ENCODE data around the gene NEMP1.
A peak's percentile ranks its signal among the peaks of the same experiment; 100 is the strongest.

The NEMP1 gene

DNA sequence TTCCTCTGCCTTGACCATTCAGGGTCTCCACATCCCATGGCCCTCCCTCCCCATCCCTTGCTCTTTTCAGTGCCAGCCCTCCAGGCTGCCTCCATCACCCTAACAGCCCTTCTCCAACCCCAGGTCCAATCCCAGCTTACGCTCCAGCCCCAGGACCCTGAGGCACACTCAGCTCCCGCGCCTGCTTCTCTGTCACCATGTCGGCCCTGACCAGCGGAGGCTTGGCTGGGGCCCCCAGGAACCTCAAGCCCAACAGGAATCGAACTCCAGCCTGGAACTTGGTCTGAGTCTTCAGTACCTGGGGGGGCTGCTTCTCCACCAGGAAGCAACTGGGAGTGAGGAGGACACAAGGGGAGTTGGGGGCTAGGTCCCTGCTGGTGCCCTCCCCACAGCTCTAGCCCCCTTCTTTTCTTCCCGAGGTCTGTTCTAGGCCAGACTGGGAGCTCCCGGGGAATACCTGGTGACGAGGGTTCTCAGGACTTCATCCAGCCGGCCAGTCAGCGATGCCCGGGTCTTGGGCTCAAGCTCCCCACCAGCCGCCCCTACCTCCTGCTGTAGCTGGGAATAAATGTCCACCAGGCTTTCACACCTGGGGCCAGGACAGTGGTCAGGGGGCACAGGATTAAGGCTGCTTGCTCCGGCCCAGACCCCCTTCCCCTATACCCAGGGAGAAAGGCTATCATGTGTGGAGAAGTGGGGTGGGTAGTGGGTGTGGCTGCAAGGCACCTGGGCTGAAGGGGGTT, 26.6 kb upstream of the NEMP1 start:
- TF ChIP-seq, protein P1, sequence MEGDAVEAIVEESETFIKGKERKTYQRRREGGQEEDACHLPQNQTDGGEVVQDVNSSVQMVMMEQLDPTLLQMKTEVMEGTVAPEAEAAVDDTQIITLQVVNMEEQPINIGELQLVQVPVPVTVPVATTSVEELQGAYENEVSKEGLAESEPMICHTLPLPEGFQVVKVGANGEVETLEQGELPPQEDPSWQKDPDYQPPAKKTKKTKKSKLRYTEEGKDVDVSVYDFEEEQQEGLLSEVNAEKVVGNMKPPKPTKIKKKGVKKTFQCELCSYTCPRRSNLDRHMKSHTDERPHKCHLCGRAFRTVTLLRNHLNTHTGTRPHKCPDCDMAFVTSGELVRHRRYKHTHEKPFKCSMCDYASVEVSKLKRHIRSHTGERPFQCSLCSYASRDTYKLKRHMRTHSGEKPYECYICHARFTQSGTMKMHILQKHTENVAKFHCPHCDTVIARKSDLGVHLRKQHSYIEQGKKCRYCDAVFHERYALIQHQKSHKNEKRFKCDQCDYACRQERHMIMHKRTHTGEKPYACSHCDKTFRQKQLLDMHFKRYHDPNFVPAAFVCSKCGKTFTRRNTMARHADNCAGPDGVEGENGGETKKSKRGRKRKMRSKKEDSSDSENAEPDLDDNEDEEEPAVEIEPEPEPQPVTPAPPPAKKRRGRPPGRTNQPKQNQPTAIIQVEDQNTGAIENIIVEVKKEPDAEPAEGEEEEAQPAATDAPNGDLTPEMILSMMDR (IDR thresholded peaks at IDR 0.05), result no peak
- DNase-seq (ENCODE audit: low spot score), result no peak
- no peak overlapping the region for H3K4me3 ChIP-seq
- no peak overlapping the region for H3K27ac ChIP-seq

- H3K27ac ChIP-seq, result no peak overlapping the region
- TF ChIP-seq, protein P1 (IDR thresholded peaks at IDR 0.05), result no peak
- DNase-seq (ENCODE audit: low spot score), result no peak
- H3K4me3 ChIP-seq, result no peak overlapping the region
These were observed 25.8 kb upstream of the NEMP1 start for GRCh38 chr12:57104292-57104910.

GRCh38 chr12:57103856-57104255, 25.3 kb upstream of the NEMP1 start:
- DNase-seq (ENCODE audit: low spot score), result no peak
- TF ChIP-seq, protein P1 (IDR thresholded peaks at IDR 0.05), result no peak
- Histone ChIP-seq H3K4me3 (no peak overlapping the region), H3K27ac (no peak overlapping the region)

- TF ChIP-seq, protein P1 (IDR thresholded peaks at IDR 0.05), result no peak
- Histone ChIP-seq H3K4me3 (no peak overlapping the region), H3K27ac (peak overlapping the region in 1 of 2 donors; percentile 24)
- no peak for DNase-seq (ENCODE audit: low spot score)
These were observed 23.5 kb upstream of the NEMP1 start for GRCh38 chr12:57101892-57102695.

GRCh38 chr12:57099766-57100165, 21.2 kb upstream of the NEMP1 start:
- TF ChIP-seq, protein P1 (IDR thresholded peaks at IDR 0.05), result no peak
- DNase-seq (ENCODE audit: low spot score), result no peak
- no peak overlapping the region for H3K27ac ChIP-seq
- no peak overlapping the region for H3K4me3 ChIP-seq

DNA sequence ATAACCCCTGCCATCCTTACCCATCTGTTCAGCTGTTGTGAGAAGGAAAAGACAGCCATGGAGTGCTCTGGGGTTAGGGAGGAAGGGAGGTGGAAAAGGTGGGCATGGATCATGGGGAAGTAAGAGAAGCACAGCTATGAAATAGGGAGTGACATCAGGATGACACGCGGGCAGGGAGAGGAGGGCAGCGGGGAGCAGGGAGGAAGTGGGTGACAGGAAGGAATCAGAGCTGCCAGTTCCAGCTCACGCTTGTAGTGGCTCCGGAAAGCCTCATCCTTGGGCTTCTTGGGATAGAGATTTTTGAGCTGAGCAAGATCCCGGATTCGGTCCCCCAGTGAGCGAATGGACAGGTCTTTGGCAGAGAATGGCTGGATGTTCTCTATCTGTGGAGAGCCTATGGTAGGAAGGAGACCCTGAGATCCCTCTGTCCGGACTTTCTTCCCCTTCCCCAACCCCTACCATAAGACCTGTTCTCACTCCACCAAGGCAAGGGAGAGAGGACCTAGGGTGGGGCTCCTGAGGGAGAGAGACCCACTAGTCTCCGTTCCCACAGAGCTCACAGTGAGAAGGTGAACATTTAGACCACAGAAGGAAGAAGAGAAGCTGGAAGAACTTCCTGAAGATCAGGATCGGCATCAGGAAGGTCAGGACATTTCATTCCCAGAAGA, 20.6 kb upstream of the NEMP1 start:
- peak overlapping the region in 1 of 2 donors; percentile 41 for H3K27ac ChIP-seq
- TF ChIP-seq, protein P1 (IDR thresholded peaks at IDR 0.05), result no peak
- DNase-seq (ENCODE audit: low spot score), result no peak
- H3K4me3 ChIP-seq, result no peak overlapping the region
